Activated CD8-positive, alpha-beta memory T cell treated with anti-CD3 and anti-CD28 coated beads for 36 hours (primary cell): ENCODE data around the gene PARN. TPM values are rescaled to one million over a fixed set of nuclear protein-coding genes. Genes with fewer than 3 reads are reported as not detected.

Experiments
- CTCF ChIA-PET: fragments of 350-600 bp; sonication (Branson Sonifier 250); formaldehyde crosslinking; loops from one replicate; lab custom pipeline; 2021; ENCODE audit warnings: antibody characterized with exemption; lab: Charles Lee
- POLR2A ChIA-PET: fragments of 350-600 bp; sonication (Branson Sonifier 250); formaldehyde crosslinking; loops from one replicate; lab custom pipeline; 2021; ENCODE audit warnings: antibody characterized with exemption; lab: Charles Lee
- total RNA-seq, 2 experiments: library from RNA; stranded (reverse); gene quantifications; one replicate each; pipeline ENCODE4 v1.2.3, GENCODE V29; 2021

PARN gene
- total RNA-seq, 2 experiments from 2014 or later: 47.3 to 49.1 TPM

DNA sequence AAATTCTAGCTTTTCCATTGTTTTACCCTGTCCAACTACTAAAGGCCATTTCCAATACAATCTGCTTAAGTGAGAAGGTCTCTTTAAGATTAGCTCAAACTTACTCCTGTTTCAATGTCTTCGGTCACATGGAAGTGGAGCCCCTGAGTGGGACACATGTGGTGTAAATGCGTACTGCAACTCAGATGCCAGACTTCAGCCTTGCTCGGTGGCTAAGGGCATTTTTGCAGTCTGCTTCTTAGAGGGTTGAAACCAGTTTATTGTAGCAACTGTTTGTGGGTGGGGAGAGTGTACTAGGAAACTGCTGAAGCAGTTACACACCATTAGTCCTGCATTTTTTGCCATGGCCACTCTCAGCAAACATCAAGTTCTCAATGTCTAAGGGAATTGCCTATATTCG, 140.6 kb downstream of the PARN start:
- ChIA-PET CTCF (interaction anchor here (0.6 kb wide), 1 partner anchor 1657 kb away, joined by 3 read pairs; no protein-coding TSS in a partner anchor), POLR2A (interaction anchor here (1.2 kb wide), 1 partner anchor 141 kb away, joined by 3 read pairs; the partner anchor contains the start of gene PARN)

DNA sequence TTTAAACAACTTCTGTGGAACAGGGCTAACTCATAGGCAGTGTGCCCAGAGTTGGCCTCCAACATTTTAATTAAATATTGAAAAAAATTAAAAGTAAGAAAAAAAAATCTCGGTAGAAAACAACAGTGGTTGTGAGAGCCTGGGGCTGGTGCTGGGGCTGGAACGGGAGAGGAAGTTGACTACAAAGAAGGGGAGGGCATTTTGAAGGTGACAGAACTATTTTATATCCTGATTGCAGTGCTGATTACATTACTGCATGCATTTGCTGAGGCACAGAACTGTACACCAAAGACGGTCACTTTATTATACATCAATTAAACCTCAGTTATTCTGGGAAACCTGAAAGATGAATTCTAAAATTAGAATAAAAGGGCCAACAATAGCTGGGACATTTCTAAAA, 142.5 kb downstream of the PARN start:
- CTCF ChIA-PET: no interaction called here
- POLR2A ChIA-PET: no interaction called here

- POLR2A ChIA-PET: no interaction called here
These were observed 143.3 kb downstream of the PARN start for GRCh38 chr16:14486520-14487303.

DNA sequence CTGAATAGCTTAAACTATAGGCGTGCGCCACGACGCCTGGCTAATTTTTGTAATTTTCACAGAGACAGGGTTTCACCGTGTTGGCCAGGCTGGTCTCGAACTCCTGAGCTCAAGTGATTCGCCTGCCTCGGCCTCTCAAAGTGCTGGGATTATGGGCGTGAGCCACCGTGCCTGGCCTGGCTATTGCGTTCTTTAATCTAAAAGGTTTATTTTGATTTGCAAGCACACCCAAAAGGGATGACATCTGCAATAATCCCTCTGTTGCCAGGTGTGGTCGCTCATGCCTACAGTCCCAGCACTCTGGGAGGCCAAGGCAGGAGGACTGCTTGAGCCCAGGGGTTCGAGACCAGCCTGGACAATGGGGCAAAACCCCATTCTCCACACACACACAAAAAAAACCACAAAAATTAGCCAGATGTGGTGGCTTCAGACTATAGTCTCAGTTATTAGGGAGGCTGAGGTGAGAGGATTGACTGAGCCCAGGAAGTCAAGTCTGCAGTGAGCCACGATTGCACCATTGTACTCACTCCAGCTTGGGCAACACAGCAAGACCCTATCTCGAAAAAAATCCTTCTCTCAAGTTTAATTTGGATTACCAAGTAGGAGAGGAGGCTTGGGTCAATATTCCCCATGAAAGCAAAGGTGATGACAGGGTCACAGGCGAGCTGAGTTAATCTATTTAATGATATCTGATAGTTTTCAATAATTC, 144.1 kb downstream of the PARN start:
- CTCF ChIA-PET: no interaction called here
- POLR2A ChIA-PET: no interaction called here

More at GRCh38 chr16:14486520-14487303, 143.3 kb downstream of the PARN start:
- CTCF ChIA-PET: no interaction called here

- ChIA-PET POLR2A (no interaction called here), CTCF (no interaction called here)
These were observed 144.9 kb downstream of the PARN start for GRCh38 chr16:14485121-14485551.

DNA sequence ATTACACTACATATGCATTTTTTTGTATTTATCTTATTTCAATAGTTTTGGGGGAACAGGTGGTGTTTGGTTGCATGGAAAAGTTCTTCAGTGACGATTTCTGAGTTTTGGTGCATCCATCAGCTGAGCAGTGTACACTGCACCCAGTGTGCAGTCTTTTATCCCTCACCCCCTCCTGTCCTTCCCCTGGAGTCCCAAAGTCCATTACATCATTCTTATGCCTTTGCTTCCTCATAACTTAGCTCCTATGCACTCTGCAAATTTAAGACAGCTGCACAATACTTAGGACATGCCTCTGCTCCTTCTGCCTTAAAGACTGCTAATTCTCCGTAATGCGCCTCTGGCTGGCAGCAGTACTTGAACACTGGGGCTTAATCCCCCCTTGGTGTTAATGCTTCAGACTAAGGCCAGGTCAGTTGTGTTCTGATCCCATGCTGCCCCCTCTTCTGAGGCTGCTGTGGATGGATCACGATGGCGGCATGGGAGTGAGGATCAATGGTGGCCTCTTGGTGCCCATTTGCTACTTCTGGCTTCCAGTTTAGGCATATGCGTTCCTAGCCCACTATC, 146.2 kb downstream of the PARN start:
- CTCF ChIA-PET: interaction anchor here (0.5 kb wide), 1 partner anchor 300 kb away, joined by 3 read pairs; no protein-coding TSS in a partner anchor

GRCh38 chr16:14476183-14476582, 153.9 kb downstream of the PARN start:
- POLR2A ChIA-PET: no interaction called here
- CTCF ChIA-PET: no interaction called here

More for the DNA sequence above, 146.2 kb downstream of the PARN start:
- POLR2A ChIA-PET: no interaction called here

DNA sequence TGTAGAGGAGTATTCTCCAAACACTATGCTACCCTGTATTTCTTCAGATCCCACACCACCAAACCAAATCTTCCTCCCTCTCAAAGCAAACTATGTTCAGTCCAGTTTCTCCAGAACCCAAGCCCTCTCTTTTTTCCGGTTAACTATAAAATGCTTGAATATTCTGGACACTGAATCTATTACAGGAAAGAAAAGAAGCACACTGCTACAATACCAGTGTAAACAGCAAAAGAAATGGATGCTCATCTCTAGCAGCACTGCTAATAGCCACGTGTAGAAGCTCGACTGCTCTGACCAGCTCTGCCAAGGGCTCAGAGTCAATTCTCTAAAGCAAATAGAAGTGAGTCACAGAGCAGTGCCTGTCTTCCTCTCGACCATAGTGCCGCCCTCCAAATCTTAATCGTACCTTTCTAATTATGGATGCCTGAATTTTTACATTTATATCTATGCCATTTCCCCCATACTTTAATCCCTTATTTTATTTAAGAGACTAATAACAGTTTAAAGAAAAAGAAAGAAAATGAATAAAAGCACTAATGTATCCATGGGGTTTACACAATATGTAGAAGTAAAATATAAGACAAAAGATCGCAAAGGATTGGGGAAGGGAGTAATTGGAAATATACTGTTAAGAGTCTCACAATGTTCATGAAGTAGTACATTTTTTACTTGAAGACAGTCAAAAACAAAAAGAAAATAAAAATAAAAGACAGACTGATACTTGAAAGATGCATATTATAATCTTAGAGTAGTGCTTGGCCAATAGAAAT, 154.5 kb downstream of the PARN start:
- ChIA-PET POLR2A (no interaction called here), CTCF (no interaction called here)

- ChIA-PET CTCF (no interaction called here), POLR2A (no interaction called here)
These were observed 156.6 kb downstream of the PARN start for GRCh38 chr16:14473488-14473887.

- ChIA-PET POLR2A (no interaction called here), CTCF (no interaction called here)
These were observed 157.7 kb downstream of the PARN start for GRCh38 chr16:14472357-14472756.

GRCh38 chr16:14470788-14471187, 159.3 kb downstream of the PARN start:
- CTCF ChIA-PET: no interaction called here
- POLR2A ChIA-PET: no interaction called here

DNA sequence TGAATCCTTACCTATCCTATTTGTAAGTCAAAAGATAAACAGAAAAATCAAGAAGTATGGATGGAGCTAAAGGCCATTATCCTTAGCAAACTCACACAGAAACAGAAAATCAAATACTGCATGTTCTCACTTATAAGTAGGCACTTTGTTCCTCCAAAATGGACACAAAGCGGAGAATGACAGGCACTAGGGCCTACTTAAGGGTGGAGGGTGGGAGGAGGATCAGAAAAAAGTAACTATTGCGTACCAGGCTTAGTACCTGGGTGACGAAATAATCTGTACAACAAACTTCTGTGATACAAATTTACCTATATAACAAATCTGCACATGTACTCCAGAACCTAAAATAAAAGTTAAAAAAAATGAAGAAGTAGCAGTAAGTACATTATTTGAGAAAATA, 164.3 kb downstream of the PARN start:
- ChIA-PET POLR2A (no interaction called here), CTCF (no interaction called here)

DNA sequence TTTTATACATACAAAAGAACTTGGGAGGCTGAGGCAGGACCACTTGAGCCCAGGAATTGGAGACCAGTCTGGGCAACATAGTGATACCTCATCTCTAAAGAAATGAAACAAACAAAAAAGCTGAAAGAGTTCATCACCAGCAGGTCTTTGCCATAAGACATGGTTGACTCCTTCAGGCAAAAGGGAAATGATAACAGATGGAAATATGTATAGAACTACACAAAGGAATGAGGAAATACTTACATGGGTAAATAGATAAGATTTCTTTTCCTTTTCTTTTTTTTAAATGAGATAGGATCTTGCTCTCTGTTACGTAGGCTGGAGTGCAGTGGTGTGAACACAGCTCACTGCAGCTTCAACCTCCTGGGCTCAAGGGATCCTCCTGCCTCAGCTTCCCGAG, 165.3 kb downstream of the PARN start:
- ChIA-PET POLR2A (no interaction called here), CTCF (no interaction called here)

DNA sequence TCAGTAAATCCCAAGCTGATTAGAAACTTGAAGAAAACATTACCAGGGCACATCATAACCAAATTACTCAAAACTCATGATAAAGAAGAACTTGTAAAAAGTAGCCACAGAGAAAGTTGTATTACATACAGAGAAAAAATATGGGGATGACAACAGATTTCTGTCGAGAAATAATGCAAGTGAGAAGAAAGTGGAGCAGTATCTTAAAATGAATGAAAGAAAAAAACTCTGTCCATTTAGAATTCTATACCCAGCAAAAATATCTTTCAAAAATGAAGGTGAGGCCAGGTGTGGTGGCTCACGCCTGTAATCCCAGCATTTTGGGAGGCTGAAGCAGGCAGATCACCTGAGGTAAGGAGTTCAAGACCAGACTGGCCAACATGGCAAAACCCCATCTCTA, 165.9 kb downstream of the PARN start:
- POLR2A ChIA-PET: no interaction called here

GRCh38 chr16:14462811-14463210, 167.2 kb downstream of the PARN start:
- ChIA-PET POLR2A (no interaction called here), CTCF (no interaction called here)

More for the DNA sequence above, 165.9 kb downstream of the PARN start:
- CTCF ChIA-PET: no interaction called here

GRCh38 chr16:14460726-14461125, 169.3 kb downstream of the PARN start:
- ChIA-PET POLR2A (no interaction called here), CTCF (no interaction called here)

DNA sequence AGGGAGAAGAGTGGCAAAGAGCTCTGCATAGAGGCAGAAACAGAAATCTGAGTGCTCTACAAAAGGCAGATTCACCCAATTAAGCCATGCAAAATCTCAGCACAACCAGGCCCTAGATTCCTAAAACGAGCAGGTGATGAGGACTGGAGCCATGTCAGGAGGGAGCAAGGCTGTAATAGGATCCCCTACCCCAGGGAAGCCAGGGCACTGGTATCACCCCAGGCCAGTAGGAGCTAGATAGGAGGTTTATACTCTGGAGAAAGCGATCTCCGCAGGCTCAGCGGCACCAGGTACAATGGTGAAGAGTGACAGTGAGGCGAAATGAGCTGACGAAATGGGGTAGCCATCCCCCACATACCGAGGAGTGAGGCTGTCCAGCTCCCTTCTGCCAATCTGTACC, 171.5 kb downstream of the PARN start:
- POLR2A ChIA-PET: no interaction called here
- CTCF ChIA-PET: no interaction called here

DNA sequence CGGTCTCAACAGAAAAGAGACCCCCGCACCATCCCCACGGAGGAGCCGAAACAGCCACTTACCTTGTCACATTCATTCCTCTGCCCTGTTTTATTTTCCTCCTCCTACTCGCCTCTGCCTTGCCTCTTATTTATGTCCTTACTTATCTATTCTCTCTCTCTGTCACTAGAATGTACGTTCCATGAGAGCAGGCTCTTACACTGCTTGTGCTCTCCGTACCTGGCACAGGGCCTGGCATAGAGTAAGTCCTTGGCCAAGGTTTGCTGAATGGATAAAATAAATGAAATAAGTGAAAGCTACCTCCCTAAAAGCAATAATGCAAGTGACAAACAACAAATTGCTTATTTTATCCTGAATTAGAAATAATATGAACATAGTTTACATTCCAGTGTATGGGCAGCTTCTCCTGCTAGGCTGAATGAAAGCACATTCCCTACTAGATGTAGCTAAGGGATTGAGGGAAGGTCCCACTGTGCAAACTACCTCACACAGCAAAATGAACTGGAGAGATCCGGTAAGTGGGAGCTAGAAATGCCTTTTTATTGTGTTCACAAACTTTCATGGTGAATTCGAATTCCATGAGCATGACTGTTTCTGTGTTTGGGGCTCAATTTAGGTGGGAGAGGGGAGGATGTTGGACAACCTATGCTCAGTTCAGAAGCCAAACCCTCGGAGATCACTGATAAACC, 173.1 kb downstream of the PARN start:
- ChIA-PET CTCF (no interaction called here), POLR2A (no interaction called here)

DNA sequence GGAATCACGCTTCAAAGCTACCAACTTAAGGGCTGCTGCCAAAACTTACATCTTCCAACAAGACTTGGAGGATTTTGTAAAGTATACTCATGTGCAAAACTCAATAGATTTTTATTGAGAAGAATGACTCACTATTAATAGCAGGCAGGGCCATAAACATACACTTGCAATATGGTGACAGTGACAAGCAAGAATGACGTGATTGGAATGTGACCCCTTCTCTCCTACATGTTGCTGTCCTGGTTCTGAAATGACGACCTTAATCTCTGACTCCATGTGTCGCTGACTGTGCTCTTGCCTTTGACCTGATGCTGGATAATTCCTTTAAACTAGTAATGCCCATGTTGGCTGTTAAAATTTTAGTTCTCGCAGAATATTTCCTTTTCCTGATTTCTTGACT, 174.5 kb downstream of the PARN start:
- CTCF ChIA-PET: no interaction called here
- POLR2A ChIA-PET: no interaction called here
